GM21737 (cell line): ENCODE measurements around the gene TMEM175.

Experiments
- ATAC-seq: cut with Tn5 transposase; IDR thresholded peaks from one replicate; pipeline ENCODE4 v1.9.1; 2021; ENCODE audit warnings: mild to moderate bottlenecking, moderate library complexity; ENCODE audit not compliant: unreplicated experiment

Gene TMEM175

DNA sequence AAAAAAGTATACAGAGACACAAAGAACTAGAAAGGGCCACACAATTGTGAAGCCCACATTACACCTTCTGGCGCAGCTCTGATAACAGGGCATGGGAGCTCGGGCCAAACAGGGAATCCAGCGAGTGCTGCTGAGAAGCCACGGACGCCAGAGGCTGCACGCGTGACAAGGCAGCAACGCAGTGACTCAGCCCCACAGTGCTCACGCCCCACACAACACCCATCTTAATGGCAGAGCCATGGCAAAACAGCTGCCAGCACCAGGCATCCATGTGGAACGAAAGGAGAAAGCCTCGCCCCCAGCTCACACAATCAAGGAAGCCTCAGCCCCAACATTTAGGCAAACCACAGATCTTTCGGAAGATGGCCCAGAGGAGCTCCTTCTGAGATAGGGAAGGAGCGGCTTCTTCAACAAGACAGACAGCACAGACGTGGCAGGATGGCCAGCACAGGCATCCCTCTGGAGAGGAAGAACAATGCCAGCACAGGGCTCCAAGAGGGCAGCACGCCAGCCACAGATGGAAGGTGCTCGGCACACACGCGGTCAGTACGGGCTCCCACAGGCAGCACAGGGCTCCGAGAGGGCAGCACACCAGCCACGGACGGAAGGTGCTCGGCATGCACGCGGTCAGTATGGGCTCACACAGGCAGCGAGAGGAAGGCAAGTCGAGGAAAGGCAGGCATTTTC lies 33.2 kb upstream of the TMEM175 start:
- ATAC-seq: no peak

DNA sequence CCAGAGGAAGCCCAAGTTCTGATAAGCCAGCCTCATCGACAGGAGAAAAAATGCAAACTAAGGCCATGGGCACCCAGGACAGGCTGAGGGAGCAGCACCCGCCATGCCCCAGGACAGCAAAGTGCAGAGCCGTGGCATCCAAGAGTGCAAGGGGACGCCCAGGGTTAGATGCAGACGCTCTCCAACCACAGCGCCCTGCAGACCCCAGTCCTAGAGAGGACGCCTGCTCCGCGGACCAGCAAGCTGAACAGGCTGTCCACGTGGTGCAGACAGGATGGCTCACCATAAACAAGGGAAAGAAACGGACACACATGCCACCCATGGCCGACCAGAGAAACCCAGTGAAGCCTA lies 32.7 kb upstream of the TMEM175 start:
- no peak for ATAC-seq

DNA sequence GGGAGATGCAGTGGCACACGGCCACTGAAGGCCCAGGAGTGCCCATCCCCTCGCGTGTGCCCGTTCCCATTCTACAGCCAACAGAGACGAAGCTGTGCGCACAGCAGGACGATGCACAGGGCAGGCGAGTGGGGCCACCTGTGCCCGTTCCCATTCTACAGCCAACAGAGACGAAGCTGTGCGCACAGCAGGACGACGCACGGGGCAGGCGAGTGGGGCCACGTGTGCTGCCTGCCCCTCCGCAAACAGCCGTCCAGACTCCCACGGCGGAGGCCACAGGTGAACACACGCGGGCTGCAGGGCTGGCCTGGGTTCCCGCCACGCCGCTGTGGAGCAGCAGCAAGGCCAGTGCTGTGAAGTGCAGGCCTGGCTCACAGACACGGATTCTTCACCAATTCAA lies 32.2 kb upstream of the TMEM175 start:
- ATAC-seq: no peak

DNA sequence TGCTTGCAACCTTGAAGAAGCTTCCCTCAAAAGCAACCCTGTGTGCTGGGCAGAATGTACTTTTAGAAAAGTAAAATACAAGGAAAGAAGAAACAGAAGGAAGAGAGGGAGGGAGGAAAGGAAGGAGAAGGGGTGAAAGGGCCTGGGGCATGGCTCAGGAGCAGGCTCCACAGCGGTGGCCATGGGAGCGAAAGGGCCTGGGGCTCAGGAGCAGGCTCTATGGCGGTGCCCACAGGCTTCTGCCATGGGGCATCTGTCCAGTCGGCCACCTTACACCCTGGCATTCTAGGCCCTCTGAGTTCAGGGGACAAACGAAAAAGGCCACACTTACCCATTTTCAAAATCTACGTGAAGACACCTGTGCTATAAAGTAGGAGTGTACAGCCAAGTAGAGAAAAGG lies 31.5 kb upstream of the TMEM175 start:
- no peak for ATAC-seq

DNA sequence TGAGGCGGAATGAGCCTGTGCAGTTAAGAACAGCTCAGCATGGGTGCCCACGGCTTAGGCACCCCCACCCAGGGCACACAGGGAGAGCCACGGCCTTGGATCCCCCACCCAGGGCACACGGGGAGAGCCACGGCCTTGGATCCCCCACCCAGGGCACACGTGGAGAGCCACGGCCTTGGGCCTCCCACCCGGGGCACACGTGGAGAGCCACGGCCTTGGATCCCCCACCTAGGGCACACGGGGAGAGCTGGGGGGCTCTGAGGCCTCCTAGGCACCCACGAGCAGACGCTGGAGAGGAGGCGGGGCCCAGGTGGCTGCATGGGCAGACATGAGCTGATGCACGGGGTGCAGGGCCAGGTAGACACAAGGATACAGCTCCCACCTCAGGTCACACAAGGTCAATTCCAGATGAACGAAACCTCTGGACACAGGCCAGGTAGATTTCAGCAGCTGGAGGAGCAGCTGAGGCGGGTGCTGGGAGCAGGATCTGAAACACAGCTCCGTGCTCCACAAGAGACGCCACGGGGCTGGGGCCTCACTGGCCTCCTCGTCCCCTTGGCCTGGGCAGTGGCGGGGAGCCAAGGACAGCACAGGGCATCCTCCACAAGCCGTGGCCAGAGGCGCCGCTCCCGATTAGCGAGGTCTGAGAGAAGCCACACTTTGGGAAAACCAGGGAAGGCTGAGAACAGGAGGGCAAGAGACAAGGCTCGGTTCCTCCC lies 30.9 kb upstream of the TMEM175 start:
- no peak for ATAC-seq

DNA sequence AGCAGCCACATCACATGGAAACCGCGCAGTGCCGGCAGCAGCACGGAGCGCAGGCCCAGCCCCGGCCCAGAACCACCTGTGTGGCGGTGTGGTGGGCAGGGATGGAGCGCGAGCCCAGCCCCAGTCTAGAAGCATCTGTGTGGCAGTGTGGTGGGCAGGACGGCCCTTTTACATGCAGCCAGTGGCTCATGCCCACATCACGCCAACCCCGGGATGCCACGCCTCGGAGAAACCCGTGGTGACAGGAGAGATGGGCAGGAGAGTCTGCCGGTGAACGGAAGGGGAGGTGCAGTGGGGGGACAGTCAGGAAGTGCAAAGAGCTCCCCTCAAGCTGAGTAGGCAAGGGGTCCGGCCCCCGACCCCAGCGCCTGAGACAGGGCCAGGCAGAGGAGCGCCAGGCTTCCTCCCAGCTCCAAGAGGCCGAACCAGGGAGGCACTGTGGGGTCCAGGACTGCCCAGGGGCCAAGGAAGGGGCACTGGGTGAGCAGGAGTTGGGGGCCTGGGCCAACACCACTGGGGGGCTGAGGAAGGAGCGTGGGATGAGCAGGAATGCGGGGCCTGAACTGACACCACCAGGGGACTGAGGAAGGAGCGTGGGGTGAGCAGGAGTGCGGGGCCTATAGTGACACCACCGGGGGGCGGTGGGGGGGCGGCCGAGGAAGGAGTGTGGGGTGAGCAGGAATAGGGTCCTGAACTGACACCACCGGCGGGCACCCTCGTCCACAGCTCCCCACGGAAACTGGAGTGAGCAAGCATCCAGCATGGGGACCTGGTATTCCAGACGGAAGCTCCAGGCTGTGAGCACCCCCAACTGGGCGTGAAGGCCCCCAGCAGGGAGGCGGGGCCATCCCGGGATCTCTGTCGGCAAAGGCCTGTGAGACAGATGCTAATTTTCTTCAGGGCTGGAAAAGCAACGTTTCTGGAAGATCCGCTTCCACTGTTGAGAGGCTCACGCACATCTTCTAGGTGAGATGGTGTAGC lies 28.9 kb upstream of the TMEM175 start:
- ATAC-seq: no peak

DNA sequence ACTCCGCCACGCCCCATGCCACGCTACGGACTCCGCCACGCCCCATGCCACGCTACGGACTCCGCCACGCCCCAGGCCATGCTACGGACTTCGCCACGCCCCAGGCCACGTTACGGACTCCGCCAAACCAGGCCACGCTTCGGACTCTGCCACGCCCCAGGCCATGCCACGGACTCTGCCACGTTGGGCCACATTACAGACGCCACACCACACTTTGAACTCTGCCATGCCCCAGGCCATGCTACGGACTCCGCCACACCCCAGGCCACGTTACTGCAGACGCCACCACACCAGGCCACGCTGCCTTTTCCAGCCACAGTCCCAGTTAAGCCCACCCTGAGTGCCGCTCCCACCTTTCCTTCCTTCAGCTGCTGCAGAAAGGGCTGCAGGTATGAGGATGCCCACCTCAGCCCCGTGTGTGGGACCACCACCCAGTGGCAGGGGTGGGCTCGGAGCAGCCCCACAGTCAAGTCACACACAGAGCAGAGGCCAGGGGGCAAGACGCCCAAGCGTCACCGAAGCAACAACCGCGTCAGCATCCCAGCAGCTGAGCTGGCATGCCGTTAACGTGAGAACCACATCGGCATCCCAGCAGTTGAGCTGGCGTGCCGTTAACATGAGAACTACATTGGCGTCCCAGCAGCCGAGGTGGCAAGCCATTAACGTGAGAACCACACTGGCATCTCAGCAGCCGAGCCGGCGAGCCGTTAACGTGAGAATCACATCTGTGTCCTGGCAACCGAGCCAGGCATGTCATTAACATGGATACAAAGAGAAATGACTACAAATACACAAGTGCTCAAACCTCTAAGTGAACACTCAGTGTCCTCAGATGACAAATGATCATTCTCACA lies 26.5 kb upstream of the TMEM175 start:
- no peak for ATAC-seq

DNA sequence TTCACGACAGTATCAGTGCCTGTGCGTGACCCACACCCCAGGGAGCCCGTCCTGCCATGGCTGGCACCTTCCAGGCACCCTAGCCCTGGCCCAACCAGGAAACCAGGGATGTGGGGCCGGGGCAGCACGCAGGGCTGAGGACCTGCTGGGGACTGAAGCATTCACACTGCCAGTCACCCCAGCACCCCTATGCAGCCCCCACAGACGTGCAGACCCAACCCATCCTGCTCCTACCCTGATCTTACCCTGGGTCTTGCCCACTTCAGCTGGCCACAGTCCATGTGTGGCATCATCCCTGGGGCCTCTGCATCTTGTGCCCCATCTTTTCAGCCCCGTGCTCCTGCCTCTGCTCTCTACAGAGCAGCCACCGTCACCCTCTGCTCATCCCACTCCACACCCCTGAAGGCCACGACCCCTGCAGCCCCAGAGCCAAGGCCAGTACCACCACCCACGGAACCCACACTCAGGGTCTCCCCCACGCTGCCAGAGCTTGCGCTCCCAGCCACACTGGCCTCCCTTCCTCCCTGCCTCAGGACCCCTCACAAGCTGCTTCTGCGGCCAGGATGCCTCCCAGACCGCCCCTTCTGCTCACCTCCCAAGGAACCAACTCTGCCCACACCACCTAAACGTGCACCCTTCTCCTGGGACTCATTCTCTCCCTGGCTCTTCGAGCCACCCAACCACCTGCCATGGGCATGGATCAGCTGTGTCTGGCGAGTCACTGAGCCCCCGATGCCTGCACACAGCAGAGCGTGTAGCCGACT lies 25.7 kb upstream of the TMEM175 start:
- no peak for ATAC-seq

DNA sequence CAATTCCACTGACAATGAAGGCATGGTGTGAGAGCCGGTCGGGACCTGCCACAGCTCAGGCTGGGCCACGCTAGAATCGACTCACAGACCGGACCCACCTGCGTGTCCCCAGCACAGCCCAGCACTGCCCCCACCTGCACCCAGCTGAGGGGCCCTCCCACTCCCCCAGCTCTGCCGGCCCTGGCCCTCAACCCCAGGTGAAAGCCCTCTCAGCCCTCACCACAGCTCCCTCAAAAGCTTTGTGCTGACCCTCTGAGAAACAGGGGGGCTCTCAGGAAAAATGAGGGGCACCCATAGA lies 25.2 kb upstream of the TMEM175 start:
- ATAC-seq: no peak

DNA sequence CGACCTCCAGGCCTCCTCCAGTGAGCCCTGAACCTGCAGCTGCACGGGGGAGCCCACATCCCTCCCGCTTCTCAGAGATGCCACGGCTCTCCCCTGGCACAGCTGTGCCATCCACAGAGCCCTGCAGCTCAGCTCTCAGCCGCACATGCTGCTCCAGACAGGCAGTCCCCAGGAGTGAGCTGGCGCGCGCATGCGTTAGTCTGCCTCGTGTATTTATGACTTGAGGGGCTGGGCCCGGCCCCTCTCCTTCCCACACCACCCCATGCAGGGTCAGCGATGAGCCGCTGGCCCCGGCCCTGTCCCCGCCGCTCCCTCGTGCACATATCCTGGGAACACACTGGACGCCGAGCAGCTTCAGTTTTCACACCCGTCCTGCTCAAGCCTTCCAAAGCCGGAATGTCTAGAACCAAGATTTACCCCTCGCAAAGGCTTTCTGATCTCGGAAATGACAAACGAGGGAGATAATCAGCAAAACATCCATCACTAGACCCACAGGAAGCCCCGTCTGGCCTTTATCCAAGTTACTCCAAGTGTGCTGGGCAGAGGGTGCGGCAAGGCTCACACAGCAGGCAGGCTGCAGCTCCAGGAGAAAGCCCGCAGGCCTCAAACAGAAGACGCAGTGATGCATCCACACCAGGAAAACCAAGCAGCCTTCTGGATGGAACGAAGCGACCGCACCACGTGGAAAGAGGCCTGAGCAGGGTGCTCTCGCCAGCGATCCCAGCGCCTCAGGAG lies 24.4 kb upstream of the TMEM175 start:
- no peak for ATAC-seq

DNA sequence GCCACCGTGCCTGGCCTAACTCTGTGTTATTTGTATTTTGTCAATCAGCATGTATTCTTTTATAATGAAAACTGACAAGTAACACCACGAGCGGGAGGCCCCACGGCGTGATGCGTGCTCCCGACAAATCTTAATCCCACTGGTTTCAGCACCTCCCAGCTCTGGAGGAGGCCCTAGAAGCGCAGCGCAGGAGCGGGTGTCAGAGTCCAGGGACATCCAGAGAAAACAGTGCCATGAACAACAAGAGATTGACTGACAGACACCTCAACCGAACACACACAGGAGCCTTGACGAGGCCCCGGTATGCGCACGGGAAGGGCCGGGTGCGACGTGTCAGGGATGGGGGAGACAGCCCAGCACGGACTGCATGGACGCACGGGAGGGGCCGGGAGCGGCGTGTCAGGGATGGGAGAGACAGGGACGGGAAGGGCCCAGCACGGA lies 23.1 kb upstream of the TMEM175 start:
- no peak for ATAC-seq

DNA sequence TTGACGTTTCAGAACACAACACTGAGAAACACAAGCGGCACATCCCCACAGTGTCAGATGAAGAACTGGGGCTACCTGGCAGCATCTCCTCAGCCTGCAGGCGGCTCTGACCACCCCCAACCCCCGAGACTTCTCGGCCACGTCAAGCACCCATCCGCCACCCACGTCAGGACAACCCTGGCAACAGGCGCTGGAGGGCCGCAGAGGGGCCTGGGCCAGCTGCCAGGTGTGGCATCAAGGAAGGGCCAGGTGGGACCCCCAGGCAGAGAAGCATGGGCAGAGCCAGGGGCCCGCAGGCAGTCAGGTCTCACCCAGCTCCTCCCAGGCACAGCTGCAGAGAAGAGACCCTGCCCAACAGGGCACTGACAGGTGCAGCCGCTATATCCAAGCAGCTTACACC lies 22.4 kb upstream of the TMEM175 start:
- no peak for ATAC-seq

DNA sequence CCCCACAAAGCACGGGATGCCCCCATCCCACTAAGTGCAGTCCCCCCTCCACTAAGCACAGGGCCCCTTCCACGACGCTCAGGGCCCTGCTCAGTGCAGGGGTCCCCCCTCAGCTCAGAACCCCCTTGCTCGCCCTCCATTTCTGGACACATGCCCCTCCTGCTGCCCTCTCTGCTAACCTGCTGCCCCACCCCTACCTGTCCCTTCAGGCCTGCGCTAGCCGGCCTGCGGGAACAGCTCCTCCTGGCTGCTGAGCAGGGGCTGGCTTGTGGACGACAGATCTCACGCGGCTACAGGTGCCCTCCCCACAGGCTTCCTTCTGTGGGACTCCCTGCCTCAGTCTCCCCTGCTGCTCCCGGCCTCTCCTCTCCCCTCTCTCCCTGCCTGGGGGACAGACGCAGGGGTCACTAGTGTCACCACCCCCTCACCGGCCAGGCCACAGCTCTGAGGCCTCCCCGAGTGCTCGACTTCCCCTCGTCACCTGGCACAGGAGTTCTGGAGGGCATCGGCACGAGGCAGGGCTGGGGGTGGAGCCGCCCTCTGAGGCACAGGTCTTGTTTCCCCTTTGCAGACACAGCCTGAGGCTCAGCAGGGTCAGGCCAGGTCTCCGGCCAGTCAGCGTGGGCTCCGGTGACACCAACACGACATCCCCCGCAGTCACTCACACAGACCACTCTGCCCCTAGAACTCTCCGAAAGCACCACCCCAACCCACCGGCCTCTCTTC lies 21.7 kb upstream of the TMEM175 start:
- no peak for ATAC-seq

DNA sequence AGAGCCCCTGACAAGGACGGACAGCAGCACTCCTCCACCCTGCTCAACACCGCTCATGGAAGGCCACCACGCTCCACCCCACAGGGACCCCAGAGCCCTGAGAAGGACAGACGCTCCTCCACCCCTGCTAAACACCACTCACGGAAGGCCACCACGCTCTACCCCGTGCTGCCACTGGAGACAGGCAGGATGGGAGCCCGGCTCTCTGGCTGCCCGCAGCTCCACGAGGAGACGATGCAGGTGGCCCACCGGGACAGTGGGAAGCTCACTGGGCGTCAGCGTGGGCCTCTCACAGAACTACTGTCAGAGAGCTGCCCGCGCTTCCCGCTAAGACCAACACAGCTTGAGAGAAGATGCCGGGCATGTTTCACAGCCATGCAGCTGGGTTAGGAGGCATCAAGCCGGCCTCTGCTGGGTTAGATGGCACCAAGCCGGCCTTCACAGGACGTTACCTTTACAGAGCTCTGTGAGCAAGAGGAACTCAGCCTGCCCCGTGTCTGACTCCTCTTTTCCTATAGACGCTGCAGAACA lies 21.0 kb upstream of the TMEM175 start:
- ATAC-seq: no peak

DNA sequence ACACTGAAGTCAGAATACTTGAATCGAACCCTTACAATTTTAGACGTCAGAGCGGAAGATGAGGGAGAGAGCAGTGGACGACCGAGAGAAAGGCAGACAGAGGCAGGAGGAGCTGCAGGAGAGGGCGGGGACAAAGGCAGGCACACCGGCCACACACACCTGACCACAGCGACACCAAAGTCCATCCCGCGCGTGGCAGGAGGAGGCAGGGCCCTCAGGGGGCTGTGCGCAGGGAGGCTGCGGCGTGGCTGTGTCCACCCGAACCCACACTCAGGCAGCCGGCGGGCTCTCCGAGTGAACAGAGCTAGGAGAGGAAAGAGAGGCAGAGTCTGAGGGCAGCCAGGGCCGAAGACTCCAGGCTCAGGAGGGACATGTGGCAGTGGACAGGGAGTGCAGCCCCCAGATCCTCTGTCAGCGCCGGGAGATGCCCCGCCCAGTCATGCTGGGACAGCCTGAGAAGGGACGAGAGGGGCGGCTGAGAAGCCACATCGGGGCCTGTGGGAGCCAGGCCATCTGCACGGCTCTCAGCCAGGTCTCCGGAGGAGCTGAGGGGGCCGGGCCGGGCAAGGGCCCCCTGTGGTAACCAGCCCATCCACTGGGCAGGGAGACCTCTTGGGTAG lies 20.3 kb upstream of the TMEM175 start:
- ATAC-seq: no peak

DNA sequence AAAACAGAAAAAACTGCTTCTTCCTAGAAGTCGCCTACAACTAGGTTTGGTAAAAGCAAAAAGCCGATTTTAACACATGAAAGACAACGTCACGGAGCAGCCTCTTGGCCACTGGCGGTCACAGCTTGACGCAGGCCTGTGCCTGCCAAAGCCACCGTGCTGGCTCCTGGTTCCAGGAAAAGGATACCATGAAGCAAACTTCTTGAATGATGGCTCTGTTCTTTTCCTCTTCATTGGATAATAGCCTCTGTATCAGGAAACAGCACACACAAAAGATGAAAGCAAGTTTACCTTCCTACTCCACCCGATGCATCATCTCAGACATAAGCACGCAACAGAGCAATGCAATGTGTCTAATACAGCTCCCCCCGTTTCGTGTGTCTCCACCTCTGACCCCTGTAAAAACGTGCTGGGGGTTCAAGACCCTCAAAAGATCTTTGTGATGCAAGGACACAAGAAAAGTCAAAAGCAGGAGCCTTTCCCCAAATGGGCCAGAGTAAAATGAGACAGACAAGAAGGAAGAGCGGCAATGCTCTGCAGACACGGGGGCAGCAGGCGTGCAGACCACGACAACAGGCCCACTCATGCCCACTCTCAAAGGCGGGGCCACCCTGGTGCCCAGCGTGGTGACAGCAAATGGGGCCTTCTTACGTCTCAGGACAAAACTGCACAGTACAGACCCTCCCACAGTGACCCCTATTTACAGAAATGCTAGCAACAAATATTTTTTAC lies 19.5 kb upstream of the TMEM175 start:
- ATAC-seq: no peak

DNA sequence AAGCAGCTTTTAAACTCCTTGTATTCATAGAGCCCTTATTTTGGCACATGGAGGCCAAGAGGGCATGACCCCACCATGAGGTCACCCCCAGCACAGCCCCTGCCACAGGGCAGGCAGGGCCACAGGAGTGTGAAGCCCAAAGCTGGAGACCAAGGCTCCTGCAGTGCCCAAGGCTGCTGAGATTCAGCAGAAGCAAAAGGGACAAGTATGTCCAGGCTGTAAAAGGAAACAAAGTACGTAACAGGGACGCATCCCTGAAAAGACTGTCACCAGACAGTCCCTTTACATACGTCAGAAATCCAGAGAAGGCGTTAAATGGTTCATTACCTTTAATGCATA lies 19.0 kb upstream of the TMEM175 start:
- ATAC-seq: no peak

DNA sequence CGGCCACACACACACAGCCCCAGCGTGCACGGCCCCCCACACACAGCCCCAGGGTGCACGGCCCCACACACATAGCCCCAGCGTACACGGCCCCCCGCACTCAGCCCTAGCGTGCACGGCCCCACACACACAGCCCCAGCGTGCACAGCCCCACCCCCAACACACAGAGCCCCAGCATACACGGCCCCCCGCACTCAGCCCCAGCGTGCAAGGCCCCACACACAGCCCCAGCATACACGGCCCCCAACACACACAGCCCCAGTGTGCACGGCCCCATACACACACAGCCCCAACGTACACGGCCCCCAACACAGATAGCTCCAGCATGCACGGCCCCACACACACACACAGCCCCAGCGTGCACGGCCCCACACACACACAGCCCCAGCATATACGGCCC lies 17.7 kb upstream of the TMEM175 start:
- ATAC-seq: no peak
